ENCODE results near the gene GSX2.
A peak's percentile ranks its signal among the peaks of the same experiment; 100 is the strongest.

GSX2 gene

DNA sequence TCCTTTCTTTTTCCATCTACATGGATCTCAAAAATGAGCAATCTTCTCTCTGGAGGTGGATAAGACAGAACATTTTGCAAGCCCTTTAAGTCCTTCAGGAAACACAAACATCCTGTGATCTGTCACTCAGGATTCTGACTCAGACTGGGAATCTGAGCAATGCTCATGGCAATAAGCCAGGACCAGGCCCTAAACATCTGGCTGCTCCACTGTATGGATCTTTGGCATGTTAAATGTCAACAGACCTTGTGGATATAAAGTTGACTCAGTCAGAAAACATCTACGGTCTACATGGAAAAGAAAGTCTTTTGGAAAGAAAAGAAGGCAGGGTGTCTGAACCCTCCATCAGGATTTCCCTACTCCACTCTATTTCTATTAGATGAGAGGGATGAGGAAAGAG lies 17.8 kb upstream of the GSX2 start:
- no peak for DNase-seq

DNA sequence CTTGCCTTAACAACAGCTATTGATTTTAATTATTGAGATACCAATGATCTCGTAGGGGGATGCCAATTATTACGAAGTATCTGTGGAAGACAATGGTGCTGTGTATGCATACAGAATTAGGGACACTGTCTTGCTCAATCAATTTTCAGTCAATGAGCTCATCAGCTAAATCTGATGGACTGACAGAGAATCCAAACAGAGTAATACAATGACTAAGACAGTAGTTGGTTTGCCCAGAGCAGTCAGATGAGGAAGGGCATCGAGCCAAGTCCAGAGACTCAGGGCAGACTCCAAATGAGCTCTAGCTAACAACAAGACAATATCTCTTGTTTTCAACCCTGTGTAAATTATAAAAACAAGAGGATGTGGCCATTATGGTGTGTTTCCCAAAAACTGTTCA lies 14.7 kb upstream of the GSX2 start:
- DNase-seq = no peak

DNA sequence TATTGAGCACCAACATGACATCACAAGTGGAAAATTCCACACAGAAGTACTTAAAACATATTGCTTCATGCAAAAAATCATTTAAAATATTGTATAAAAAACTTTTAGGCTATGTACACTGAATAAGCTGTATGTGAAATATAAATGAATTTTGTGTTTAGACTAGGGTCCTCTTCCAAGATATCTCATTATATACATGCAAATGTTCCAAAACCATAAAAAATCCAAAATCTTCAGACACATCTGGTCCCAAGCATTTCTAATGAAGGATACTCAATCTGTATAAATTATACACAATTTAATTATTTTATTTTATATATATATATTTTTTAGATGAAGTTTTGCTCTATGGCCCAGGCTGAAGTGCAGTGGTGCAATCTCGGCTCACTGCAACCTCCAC lies 10.1 kb upstream of the GSX2 start:
- DNase-seq = no peak

GRCh38 chr4:54090404-54090803 lies 9.6 kb upstream of the GSX2 start:
- DNase-seq = no peak

GRCh38 chr4:54090804-54091623 lies 8.9 kb upstream of the GSX2 start:
- DNase-seq = peak; percentile 40

DNA sequence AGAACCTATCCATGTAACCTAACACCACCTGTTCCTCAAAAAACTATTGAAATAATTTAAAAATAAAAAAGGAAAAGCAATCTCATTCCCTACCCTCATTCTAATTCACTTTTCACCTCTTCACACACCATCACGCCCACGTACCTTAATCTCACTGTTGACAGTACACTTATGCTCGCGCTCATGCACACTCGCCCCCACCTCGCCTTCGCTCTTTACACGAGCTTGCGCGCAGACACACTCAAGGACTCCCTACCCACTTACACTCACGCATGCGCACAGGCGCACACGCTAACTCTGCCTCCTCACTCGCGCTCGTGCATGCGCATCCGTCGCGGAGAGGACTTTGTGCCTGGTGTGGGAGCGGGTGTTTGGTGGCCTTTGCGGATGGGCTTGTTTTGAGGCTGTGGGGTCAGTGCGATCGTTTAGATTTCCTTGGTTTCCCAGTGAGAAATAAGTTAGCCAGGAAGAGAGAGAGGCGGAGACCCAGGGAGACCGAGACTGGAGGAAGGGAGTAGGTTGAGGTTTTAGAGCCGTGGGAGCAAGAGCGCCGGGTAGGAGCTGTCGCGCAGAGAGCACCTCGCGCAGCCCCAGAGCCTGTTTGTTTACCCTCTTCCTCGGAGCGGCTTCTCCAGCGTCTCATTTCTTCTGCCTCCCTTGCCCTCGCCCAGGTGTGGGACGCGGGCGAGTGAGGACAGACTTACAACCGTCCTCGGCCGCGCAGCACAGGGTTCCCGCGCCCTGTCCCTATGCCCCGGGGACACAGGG lies 8.1 kb upstream of the GSX2 start:
- DNase-seq = peak; percentile 84

GRCh38 chr4:54092405-54093323 lies 7.3 kb upstream of the GSX2 start:
- DNase-seq = no peak

- peak; percentile 62 for DNase-seq
Measured at GRCh38 chr4:54093324-54094240, 6.4 kb upstream of the GSX2 start.

GRCh38 chr4:54094451-54094850 lies 5.5 kb upstream of the GSX2 start:
- DNase-seq = no peak

- no peak for DNase-seq
Measured at GRCh38 chr4:54095110-54095825, 4.7 kb upstream of the GSX2 start.

GRCh38 chr4:54096295-54096962 lies 3.5 kb upstream of the GSX2 start:
- DNase-seq = no peak

DNA sequence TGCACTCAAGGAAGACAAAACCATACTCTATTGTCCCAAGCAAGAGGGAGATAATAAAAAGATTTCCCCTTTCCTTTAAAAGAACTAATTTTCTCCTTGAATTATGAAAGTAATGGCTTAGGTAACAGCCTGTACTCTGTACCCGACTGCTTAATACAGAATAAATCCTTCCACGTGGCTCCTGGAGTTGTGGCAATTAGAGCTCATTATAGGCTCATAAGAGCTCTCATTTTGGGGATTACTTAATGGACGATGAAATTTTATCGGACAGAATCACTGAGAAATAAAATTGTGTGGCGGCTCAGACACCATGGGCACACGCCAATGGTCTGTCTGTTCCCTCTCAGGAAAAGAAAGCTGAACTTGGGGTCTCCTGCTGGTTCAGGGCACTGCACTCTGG lies 2.8 kb upstream of the GSX2 start:
- no peak for DNase-seq

DNA sequence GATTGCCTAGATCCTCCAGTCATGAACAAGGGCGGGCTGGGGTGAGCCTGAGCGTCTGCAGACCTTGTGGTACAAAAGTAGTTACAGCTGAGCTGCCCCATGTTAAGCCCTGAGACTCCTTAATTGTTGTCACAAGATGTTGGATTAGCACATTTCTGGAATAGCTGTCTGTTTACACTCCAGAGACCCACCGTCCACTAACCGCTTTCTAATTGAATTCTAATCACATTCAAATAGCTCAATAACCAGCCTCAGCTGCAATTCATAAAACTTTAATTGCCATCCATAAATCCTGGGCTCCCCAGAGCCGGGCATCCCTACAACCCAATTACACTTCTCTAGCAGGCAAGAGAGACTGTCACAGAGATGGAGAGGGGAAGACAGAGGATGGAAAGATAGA lies 1.6 kb upstream of the GSX2 start:
- DNase-seq = no peak

DNA sequence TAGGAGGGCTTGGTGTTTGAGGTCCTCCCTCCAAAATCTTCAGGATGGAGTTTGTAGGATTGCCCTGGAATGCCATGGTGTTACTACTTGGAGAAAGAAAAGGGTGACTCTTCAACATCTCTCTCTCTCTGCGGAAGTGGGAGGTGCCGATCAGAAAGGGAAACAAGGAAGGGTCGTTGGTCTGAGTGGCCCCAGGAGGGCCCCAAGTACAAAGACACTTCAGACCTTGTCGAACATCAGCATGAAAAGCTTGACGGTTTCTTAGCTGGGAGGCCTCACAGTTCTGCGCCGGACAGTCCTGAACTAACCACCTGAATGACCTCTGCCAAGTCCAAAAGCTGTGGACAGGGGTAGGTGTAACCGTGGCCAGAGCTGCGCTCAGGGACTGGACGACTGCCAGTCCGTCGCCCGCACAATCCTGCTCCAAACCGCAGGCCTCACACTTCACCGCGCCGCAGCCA lies 646 bp upstream of the GSX2 start:
- no peak for DNase-seq

- DNase-seq = peak; percentile 51
Measured at GRCh38 chr4:54100595-54101189, 729 bp downstream of the GSX2 start.

GRCh38 chr4:54101190-54102041 lies 1.5 kb downstream of the GSX2 start:
- no peak for DNase-seq

DNA sequence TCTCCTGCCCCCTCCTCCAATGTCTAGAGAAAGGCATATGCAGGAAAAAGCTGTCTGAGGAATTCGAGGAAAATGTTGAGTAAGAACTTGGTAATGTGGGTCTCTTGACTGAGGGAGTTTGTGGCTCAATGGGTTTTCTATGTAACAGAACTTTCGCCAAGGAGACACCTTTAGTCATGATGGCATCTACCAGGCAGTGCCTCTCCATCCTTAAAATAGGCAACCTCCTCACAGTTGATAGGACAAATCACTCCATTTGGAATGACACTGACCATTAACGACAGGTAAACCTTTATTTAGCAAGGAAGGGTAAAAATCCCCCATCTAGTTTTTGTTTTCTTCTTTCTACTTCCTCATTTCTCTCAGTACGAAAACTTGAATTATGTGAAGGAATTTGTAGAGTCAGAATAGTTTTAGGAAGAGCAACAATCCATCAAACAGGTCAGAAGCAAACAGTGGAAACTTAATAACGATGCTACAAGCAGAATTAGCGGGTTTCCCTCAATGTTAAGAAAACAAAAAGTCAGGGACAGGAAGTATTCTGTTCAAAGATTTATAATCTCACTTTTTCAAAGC lies 2.7 kb downstream of the GSX2 start:
- no peak for DNase-seq

- DNase-seq = no peak
Measured at GRCh38 chr4:54103190-54103574, 3.2 kb downstream of the GSX2 start.

GRCh38 chr4:54104907-54105306 lies 4.9 kb downstream of the GSX2 start:
- DNase-seq = peak; percentile 12

All from stimulated activated CD4-positive, alpha-beta T cell treated with anti-CD3 and anti-CD28 coated beads, Interleukin-15, amount 100 ng/mL, for 24 hours (primary cell).